Body of pancreas (tissue), 4 donors: ENCODE data around the gene UPK3BL2. TPM values are rescaled to one million over a fixed set of nuclear protein-coding genes. Genes with fewer than 3 reads are reported as not detected.
"Not testable (repeated sequence)": the region's sequence is repeated elsewhere in the genome, so short reads cannot be mapped to it uniquely, and the experiment has no call there.

Experiments used
- ATAC-seq: fragments of 150-250 bp; one replicate; pipeline ENCODE4 v1.9.1; 2016
- DNase-seq, 4 donors: peaks; one replicate each; pipeline ENCODE4 v3.0.0-alpha.2; 2019
- H3K27ac ChIP-seq, 4 donors: fragments of 200-600 bp; sonication (generic); 1 replicate in 3 of 4; 2 replicates in 1 of 4; pipeline versions ENCODE4 v1.5.1 to v1.6.1; 2016 to 2019; ENCODE audit warnings: mild to moderate bottlenecking in 1 of 4, mixed read lengths in 1 of 4, moderate library complexity in 1 of 4
- H3K27me3 ChIP-seq, 2 donors: fragments of 200-600 bp; sonication (generic); one replicate each; pipeline ENCODE4 v1.6.0; 2016; ENCODE audit warnings: mild to moderate bottlenecking in 1 of 2
- H3K36me3 ChIP-seq, 2 donors: fragments of 200-600 bp; sonication (generic); replicated peaks in 1 of 2; 2 replicates each; pipeline ENCODE4 v1.5.1; 2016; ENCODE audit warnings: low read depth in 2 of 2; ENCODE audit not compliant: insufficient read depth in 1 of 2
- H3K4me1 ChIP-seq: fragments of 200-600 bp; sonication (generic); one replicate; pipeline ENCODE4 v1.6.0; 2016
- H3K4me3 ChIP-seq, 2 donors: fragments of 200-600 bp; sonication (generic); 1 replicate in 1 of 2; 2 replicates in 1 of 2; pipeline ENCODE4 v1.5.1; 2016 to 2019
- H3K9me3 ChIP-seq, 3 donors: fragments of 200-600 bp; sonication (generic); 1 replicate in 2 of 3; 2 replicates in 1 of 3; pipeline ENCODE4 v1.5.1; 2016
- WGBS, 2 donors: methylation state at CpG; one replicate each; pipeline ENCODE4 v1.1.5; 2017; 5-methylcytosine and 5-hydroxymethylcytosine counted together
- intact Hi-C: fragments of 100-400 bp; cut with DNase I; formaldehyde crosslinking; loops from one replicate; pipeline ENCODE4 v1.15.1; 2023
- total RNA-seq, 2 donors: library from RNA; depleted of rRNA; stranded (reverse); fragments of >200 nt; gene quantifications; one replicate each; pipeline ENCODE4 v1.1.0, GENCODE V29; 2016

Gene UPK3BL2
- total RNA-seq, 2 donors from 2014 or later, result 7.5 to 20.4 TPM

DNA sequence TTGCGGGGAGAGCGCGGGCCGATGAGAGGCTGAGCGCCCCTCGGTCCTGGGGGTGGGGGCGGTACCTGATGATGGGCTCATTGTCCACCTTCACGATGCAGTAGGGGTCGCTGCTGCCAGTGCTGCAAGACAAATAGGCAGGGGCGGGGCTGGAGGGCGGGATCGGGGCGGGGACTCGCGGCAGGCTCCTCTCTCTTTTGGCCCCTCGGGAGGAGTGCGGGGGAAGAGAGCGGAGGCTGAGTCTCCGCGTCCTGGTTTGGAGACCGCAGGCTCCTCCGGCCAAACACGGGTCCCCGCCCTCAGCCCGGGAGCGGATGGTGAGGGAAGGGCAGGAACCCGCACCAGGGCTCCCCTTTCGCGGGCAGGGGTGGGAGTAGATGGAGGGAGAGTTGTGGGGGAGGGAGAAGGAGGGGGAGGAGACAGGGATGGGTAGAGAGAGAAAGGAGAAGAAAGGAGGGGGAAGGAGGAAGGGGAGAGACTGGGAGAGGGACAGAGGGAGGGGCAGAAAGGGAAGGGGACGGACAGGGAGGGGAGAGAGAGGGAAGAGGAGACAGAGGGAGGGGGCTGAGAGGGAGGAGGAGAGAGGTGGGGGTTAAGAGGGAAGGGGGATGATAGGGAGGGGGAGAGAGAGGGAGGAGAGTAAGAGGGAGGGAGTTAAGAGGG is 31.5 kb downstream of the UPK3BL2 start:
- not testable (repeated sequence) for DNase-seq

DNA sequence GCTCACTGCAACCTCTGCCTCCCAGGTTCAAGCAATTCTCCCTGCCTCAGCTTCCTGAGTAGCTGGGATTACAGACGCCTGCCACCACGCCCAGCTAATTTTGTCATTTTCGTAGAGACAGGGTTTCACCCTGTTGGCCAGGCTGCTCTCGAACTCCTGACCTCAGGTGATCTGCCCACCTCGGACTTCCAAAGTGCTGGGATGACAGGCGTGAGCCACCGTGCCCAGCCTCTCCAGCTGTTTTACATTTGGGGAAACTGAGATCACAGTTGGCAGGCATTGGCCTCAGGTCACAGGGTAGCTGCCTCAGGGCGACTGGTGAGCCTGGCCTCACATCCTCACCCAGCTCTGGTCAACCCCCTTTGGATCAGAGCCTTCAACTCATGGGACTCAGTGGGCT is 32.9 kb downstream of the UPK3BL2 start:
- DNase-seq, result not testable (repeated sequence)

More for the DNA sequence above, 31.5 kb downstream of the UPK3BL2 start:
- WGBS, 2 donors, result no CpG with 5 or more reads among the region's 30 CpGs
- H3K4me1 ChIP-seq, intact Hi-C loops, H3K9me3 ChIP-seq, H3K36me3 ChIP-seq, H3K27me3 ChIP-seq, H3K4me3 ChIP-seq, H3K27ac ChIP-seq: not testable (repeated sequence)
- ATAC-seq, result peak; percentile 54

DNA sequence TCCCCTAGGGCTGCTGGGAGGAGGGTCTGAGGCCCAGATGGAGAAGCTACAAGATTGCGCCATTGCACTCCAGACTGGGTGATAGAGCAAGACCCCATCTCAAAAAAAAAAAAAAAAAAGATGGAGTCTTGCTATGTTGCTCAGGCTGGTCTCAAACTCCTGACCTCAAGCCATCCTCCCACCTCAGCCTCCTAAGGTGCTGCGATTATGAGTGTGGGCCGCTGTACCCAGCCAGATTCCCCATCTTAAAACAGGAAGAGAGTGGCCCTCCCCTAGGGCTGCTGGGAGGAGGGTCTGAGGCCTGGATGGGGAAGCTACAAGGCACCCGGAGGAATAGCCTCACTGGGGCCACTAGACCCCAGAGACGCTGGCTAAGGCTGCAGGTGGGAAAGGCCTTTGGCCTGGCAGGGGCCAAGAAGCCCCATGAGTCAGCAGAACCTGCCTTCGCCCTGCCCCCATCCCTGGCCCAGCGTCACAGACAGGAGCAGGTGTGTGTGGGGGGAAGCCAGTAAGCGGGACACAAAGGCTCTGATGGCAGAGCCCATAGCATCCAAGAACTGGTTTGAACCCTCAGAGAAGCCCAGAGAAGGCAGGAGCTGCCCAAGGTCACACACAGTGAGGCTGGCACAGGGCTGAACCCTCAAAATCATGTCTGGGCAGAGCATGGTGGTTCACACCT is 35.9 kb downstream of the UPK3BL2 start:
- H3K4me3 ChIP-seq, ATAC-seq, H3K9me3 ChIP-seq, H3K27me3 ChIP-seq, H3K27ac ChIP-seq, H3K36me3 ChIP-seq, H3K4me1 ChIP-seq, intact Hi-C loops: not testable (repeated sequence)
- DNase-seq, result peak in 2 of 4 donors; percentile 2 to 3
- WGBS, 2 donors, result 70% methylated on average over 2 of the region's 8 CpGs; no CpG with 5 or more reads in 1 of the 2 donors

More for the DNA sequence above, 32.9 kb downstream of the UPK3BL2 start:
- H3K27me3 ChIP-seq, H3K36me3 ChIP-seq, H3K9me3 ChIP-seq, H3K4me3 ChIP-seq, intact Hi-C loops, ATAC-seq, H3K4me1 ChIP-seq, H3K27ac ChIP-seq: not testable (repeated sequence)
- 70% methylated on average over 7 of the region's 8 CpGs; no CpG with 5 or more reads in 1 of the 2 donors for WGBS, 2 donors

DNA sequence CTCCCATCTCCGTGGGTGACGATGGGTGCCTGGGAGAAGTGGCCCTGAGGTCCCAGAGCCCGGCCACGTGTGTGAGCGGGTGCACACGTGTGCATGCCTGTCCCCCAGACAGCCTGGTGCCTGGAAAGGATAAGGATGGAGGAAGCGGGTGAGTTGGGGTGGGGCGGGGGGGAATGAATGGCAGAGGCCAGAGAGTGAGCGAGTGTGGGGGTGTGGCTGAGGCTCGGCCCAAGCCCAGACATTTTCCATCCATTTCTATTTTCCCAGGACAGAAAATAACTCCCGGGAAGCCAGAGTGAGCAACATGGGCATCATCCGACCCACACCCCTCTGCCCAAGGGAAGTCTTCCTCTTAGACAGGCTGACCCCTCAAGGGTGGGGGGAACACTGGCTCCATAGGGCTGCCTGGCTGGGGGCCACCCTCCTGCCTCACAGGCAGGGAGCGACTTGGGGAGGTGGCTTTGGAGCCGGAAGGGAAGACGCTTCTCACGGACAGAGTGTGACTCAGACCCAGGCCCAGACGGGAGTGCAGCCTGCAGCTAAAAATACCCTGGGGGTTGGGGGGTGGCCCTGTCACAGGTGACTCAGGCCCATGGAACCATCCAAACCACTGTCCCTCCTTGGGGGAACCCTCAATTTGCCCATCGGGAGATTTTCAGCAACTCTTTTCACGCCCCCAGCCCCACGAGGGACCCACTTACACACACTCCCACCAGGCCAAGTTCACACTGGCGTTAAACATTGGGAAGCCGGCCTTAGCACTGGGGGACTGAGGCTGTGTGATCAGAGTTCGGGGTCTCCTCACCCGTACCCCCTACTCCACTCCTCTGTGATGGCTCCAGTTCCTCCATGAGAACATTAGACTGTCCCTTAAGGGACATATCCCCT is 38.0 kb downstream of the UPK3BL2 start:
- H3K4me1 ChIP-seq, H3K27ac ChIP-seq, H3K9me3 ChIP-seq, H3K27me3 ChIP-seq, H3K4me3 ChIP-seq, H3K36me3 ChIP-seq, intact Hi-C loops: not testable (repeated sequence)
- peak in 1 of 4 donors; percentile 3 for DNase-seq
- whole genome bisulfite sequencing, 2 donors, result 81% methylated on average over 5 of the region's 24 CpGs; no CpG with 5 or more reads in 1 of the 2 donors
- ATAC-seq, result peak; percentile 16

DNA sequence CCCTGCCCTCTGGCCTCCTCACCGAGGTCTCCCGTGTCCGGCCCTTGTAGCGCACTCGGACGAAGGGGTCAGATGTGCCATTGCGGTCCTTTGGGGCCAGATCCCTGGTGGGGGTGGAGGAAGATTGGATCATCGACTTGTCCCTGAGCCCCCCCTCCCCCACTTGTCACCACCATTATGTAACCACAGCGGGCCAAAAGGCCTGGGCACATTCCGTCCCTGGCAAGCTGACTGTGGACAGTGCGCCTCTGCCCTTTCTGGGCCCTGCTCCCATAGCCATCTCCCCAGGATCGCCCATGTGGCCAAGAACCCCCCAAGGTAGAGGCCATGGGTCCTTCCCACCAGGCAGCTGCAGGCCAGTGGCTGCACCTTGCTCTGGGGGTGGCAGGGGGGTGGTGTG is 40.4 kb downstream of the UPK3BL2 start:
- DNase-seq, H3K36me3 ChIP-seq, H3K27me3 ChIP-seq, ATAC-seq, H3K4me1 ChIP-seq, H3K9me3 ChIP-seq, H3K27ac ChIP-seq, H3K4me3 ChIP-seq, intact Hi-C loops: not testable (repeated sequence)
- WGBS, 2 donors, result no CpG with 5 or more reads among the region's 12 CpGs

DNA sequence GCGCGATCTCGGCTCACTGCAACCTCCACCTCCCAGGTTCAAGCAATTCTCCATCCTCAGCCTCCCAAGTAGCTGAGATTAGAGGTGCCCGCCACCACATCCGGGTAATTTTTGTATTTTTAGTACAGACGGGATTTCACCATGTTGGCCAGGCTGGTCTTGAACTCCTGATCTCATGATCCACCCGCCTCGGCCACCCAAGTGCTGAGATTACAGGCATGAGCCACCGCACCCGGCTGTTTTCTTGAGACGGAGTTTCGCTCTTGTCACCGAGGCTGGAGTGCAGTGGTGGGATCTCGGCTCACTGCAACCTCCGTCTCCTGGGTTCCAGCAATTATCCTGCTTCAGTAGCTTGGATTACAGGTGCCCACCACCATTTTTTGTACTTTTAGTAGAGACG is 45.2 kb downstream of the UPK3BL2 start:
- intact Hi-C loops, result not testable (repeated sequence)

DNA sequence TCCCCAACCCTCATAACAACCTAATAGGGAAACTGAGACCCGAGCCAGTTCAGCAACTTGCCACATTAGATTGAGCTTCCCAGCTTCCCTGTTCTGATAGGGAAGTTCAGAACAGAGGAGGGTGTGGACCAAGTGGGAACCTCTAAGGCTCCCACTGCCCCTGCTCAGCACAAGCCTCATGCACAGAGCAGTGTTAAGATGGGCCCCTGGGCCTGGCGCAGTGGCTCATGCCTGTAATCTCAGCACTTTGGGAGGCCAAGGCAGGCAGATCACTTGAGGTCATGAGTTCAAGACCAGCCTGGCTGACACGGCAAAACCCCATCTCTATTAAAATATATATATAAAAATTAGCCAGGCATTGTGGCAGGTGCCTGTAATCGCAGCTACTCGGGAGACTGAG is 46.2 kb downstream of the UPK3BL2 start:
- H3K4me3 ChIP-seq, ATAC-seq, H3K4me1 ChIP-seq, H3K36me3 ChIP-seq, H3K27ac ChIP-seq, intact Hi-C loops, DNase-seq, H3K27me3 ChIP-seq, H3K9me3 ChIP-seq: not testable (repeated sequence)
- 100% methylated on average over 1 of the region's 5 CpGs; no CpG with 5 or more reads in 1 of the 2 donors for WGBS, 2 donors

More for the DNA sequence above, 45.2 kb downstream of the UPK3BL2 start:
- ATAC-seq, H3K36me3 ChIP-seq, H3K27me3 ChIP-seq, H3K27ac ChIP-seq, DNase-seq, H3K4me1 ChIP-seq, H3K9me3 ChIP-seq, H3K4me3 ChIP-seq: not testable (repeated sequence)
- WGBS, 2 donors, result 91 to 95% methylated on average over 3 to 15 of the region's 16 CpGs

DNA sequence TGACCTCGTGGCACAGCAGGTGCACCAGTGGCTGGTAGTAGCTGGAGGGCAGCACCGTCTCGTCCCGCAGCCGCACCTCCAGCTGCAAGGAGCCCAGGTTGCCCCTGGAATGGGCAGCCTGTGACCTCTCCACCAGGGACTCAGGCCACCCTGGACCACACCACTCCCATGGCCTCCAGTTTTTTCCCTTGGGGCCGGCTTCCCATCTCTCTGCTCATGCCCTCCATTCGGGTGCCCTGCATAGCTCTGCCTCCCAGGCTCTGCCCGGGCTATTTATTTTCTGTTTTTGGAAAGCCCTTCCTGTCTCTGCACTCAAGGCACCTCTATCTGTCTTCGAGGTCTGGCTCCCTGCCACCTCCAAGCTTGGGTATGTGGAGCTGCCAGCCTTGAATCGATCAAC is 46.6 kb downstream of the UPK3BL2 start:
- H3K4me1 ChIP-seq, H3K27me3 ChIP-seq, intact Hi-C loops, H3K36me3 ChIP-seq, H3K27ac ChIP-seq, H3K4me3 ChIP-seq, ATAC-seq, H3K9me3 ChIP-seq, DNase-seq: not testable (repeated sequence)
- no CpG with 5 or more reads among the region's 10 CpGs for WGBS, 2 donors

DNA sequence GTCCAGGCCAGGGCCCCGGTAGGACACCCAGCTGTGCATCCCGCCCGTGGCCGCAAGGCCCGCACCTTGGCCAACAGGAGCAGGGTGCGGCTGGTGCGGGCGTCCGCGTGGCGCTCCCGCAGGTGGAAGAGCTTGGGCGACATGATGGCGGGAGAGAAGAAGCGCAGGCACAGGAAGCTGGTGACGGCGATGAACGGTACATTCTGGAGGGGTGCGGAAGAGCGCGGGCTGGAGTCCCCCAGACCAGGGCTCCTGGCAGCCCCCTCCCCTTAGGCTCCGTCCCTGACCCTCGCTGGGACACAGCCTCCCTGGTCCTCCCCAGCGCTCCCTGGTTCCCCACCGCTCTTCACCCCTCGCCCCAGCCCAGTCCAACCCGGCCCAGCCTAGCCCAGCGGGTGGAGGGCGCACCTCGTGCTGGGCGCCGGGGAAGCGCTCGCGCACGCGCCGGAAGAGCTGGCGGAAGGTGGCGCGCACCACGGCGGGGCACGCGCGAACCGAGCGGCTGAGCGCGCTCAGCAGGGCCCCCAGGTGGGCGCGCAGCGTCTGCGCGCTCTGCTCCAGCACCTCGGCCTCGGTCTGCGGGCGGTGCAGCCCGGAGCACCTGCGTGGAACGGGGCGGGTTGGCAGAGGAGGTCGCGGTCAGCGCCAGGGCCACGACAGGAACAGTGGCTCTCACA is 48.9 kb downstream of the UPK3BL2 start:
- WGBS, 2 donors, result no CpG with 5 or more reads among the region's 67 CpGs
- H3K4me1 ChIP-seq, H3K36me3 ChIP-seq, H3K27ac ChIP-seq, DNase-seq, H3K4me3 ChIP-seq, H3K9me3 ChIP-seq, H3K27me3 ChIP-seq, intact Hi-C loops: not testable (repeated sequence)
- ATAC-seq, result peak; percentile 18

DNA sequence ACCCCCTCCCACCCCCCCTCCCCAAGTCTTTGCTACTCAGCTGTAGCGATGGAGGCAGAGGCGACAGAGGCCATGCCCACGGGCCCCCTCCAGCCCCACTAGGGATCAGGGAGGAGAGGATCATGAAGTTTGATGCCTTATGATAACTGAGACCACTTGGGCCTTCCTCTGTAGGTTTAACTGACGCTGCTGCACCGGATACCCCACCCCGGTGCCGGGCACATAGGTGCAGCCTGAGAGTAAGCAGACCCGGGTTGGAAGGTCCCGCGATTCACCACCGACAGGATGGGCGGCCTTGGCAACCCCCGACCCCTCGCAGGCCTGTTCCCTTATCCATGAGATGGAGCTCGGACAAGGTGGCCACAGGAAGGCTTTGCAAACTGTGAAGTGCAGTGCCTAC is 49.5 kb downstream of the UPK3BL2 start:
- peak in 3 of 4 donors; percentile 10 to 19 (median 13) for DNase-seq
- WGBS, 2 donors, result 29% methylated on average over 5 of the region's 15 CpGs; no CpG with 5 or more reads in 1 of the 2 donors
- H3K27ac ChIP-seq, H3K4me3 ChIP-seq, H3K9me3 ChIP-seq, intact Hi-C loops, H3K4me1 ChIP-seq, H3K36me3 ChIP-seq, H3K27me3 ChIP-seq, ATAC-seq: not testable (repeated sequence)
